Mononuclear cell (primary cell): ENCODE results near the gene IKZF2. TPM values are rescaled to one million over a fixed set of nuclear protein-coding genes. Genes with fewer than 3 reads are reported as not detected.
A peak's percentile ranks its signal among the peaks of the same experiment; 100 is the strongest.

Experiments
- H3K27me3 ChIP-seq: 2 replicates; pipeline ENCODE4 v1.6.0; 2011; ENCODE audit warnings: low read length, control low read depth; ENCODE audit not compliant: insufficient read depth
- H3K4me1 ChIP-seq: 2 replicates; pipeline ENCODE4 v1.5.1; 2011; ENCODE audit warnings: mild to moderate bottlenecking, low read length, control low read depth; ENCODE audit not compliant: insufficient read depth
- H3K4me3 ChIP-seq: 2 replicates; pipeline ENCODE4 v1.5.1; 2011; ENCODE audit warnings: mild to moderate bottlenecking, low read length, moderate library complexity
- H3K9me3 ChIP-seq: 2 replicates; pipeline ENCODE4 v1.5.1; 2011; ENCODE audit warnings: low read depth, mild to moderate bottlenecking, control low read depth, low read length
- total RNA-seq: library from RNA; depleted of rRNA; stranded (reverse); fragments of >200 nt; gene quantifications from one replicate; pipeline ENCODE4 v1.2.3, GENCODE V29; 2012

Gene IKZF2
- total RNA-seq, 1 donor: 12.6 TPM

- no peaks in the 10 kb centered on the region for H3K9me3 ChIP-seq
- H3K4me3 ChIP-seq: no peak overlapping the region
- H3K27me3 ChIP-seq: no peaks in the 10 kb centered on the region
- H3K4me1 ChIP-seq: no peaks in the 10 kb centered on the region
Measured at GRCh38 chr2:213164263-213164662, 12.9 kb upstream of the IKZF2 start.

GRCh38 chr2:213162516-213163118 lies 11.2 kb upstream of the IKZF2 start:
- Histone ChIP-seq H3K9me3 (no peaks in the 10 kb centered on the region), H3K27me3 (no peaks in the 10 kb centered on the region), H3K4me3 (no peak overlapping the region), H3K4me1 (no peaks in the 10 kb centered on the region)

GRCh38 chr2:213161759-213162515 lies 10.5 kb upstream of the IKZF2 start:
- H3K4me3 ChIP-seq: no peak overlapping the region
- H3K27me3 ChIP-seq: no peaks in the 10 kb centered on the region
- no peaks in the 10 kb centered on the region for H3K9me3 ChIP-seq
- no peaks in the 10 kb centered on the region for H3K4me1 ChIP-seq

GRCh38 chr2:213159768-213160167 lies 8.4 kb upstream of the IKZF2 start:
- Histone ChIP-seq H3K4me1 (no peaks in the 10 kb centered on the region), H3K4me3 (no peak overlapping the region), H3K27me3 (no peaks in the 10 kb centered on the region), H3K9me3 (no peaks in the 10 kb centered on the region)

GRCh38 chr2:213157242-213157641 lies 5.8 kb upstream of the IKZF2 start:
- peaks cover 5% of the 10 kb centered on the region for H3K4me1 ChIP-seq
- no peak overlapping the region for H3K4me3 ChIP-seq
- H3K9me3 ChIP-seq: no peaks in the 10 kb centered on the region
- H3K27me3 ChIP-seq: peaks cover 10% of the 10 kb centered on the region

GRCh38 chr2:213156717-213157116 lies 5.3 kb upstream of the IKZF2 start:
- peaks cover 5% of the 10 kb centered on the region for H3K4me1 ChIP-seq
- H3K27me3 ChIP-seq: peaks cover 10% of the 10 kb centered on the region
- H3K9me3 ChIP-seq: no peaks in the 10 kb centered on the region
- no peak overlapping the region for H3K4me3 ChIP-seq

- H3K4me1 ChIP-seq: peaks cover 20% of the 10 kb centered on the region
- no peaks in the 10 kb centered on the region for H3K9me3 ChIP-seq
- H3K4me3 ChIP-seq: peak overlapping the region; percentile 69
- H3K27me3 ChIP-seq: peaks cover 10% of the 10 kb centered on the region
Measured at GRCh38 chr2:213152888-213153287, 1.5 kb upstream of the IKZF2 start.

GRCh38 chr2:213152065-213152794 lies 818 bp upstream of the IKZF2 start:
- peaks cover 20% of the 10 kb centered on the region for H3K4me1 ChIP-seq
- no peaks in the 10 kb centered on the region for H3K9me3 ChIP-seq
- peaks cover 10% of the 10 kb centered on the region for H3K27me3 ChIP-seq
- H3K4me3 ChIP-seq: peak overlapping the region; percentile 69

GRCh38 chr2:213150315-213151097 lies 906 bp downstream of the IKZF2 start:
- no peaks in the 10 kb centered on the region for H3K9me3 ChIP-seq
- H3K4me1 ChIP-seq: peaks cover 20% of the 10 kb centered on the region
- peaks cover 10% of the 10 kb centered on the region for H3K27me3 ChIP-seq
- peak overlapping the region; percentile 69 for H3K4me3 ChIP-seq

- Histone ChIP-seq H3K9me3 (no peaks in the 10 kb centered on the region), H3K4me1 (peaks cover 20% of the 10 kb centered on the region), H3K27me3 (peaks cover 10% of the 10 kb centered on the region), H3K4me3 (peak overlapping the region; percentile 69)
Measured at GRCh38 chr2:213149949-213150314, 1.5 kb downstream of the IKZF2 start.

- H3K4me3 ChIP-seq: peak overlapping the region; percentile 69
- H3K27me3 ChIP-seq: peaks cover 10% of the 10 kb centered on the region
- no peaks in the 10 kb centered on the region for H3K9me3 ChIP-seq
- peaks cover 20% of the 10 kb centered on the region for H3K4me1 ChIP-seq
Measured at GRCh38 chr2:213149294-213149875, 2.0 kb downstream of the IKZF2 start.

- Histone ChIP-seq H3K4me3 (no peak overlapping the region), H3K9me3 (no peaks in the 10 kb centered on the region), H3K27me3 (peaks cover 10% of the 10 kb centered on the region), H3K4me1 (peaks cover 20% of the 10 kb centered on the region)
Measured at GRCh38 chr2:213148572-213149261, 2.7 kb downstream of the IKZF2 start.

GRCh38 chr2:213147538-213147937 lies 3.9 kb downstream of the IKZF2 start:
- H3K4me3 ChIP-seq: peak overlapping the region; percentile 7
- H3K27me3 ChIP-seq: peaks cover 3% of the 10 kb centered on the region
- H3K4me1 ChIP-seq: peaks cover 18% of the 10 kb centered on the region
- no peaks in the 10 kb centered on the region for H3K9me3 ChIP-seq

GRCh38 chr2:213145715-213146242 lies 5.6 kb downstream of the IKZF2 start:
- Histone ChIP-seq H3K9me3 (no peaks in the 10 kb centered on the region), H3K4me3 (no peak overlapping the region), H3K4me1 (peaks cover 9% of the 10 kb centered on the region), H3K27me3 (no peaks in the 10 kb centered on the region)
